GM18517 (cell line): Measurements from ENCODE around the gene ASXL3.
A peak's percentile ranks its signal among the peaks of the same experiment; 100 is the strongest.

Experiments used
- ATAC-seq: cut with Tn5 transposase; IDR thresholded peaks from one replicate; pipeline ENCODE4 v1.9.1; 2021; ENCODE audit warnings: mild to moderate bottlenecking, moderate library complexity; ENCODE audit not compliant: unreplicated experiment

Gene ASXL3

DNA sequence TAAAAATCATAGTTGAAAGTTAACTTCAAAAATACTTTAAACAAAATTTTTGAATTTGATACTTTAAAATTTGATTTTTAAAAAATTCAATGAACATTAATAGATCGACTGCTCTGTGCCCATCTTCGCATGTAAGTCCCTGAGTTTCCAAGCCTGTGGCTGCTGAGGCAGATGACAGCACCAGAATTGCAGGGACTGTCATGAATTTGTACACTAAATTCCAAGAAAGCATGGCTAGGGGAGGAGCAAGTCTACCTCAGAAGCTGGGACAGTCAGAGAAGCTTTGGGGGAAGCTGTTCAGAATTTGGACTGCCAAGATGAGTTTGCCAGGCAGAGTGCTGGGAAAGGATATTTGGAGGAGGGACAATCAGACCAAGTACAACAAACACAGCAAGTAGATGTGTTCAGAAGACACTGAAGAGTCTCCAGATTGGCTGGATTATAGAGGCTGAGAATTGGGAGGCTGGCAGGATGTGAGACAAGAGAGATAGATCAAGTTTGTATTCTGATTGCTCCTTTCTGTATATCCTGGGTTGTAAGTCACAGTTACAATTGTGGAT is 79.0 kb downstream of the ASXL3 start:
- no peak for ATAC-seq

- no peak for ATAC-seq
These were observed 82.8 kb downstream of the ASXL3 start for GRCh38 chr18:33660696-33661310.

- no peak for ATAC-seq
These were observed 86.3 kb downstream of the ASXL3 start for GRCh38 chr18:33664241-33664874.

GRCh38 chr18:33665187-33665586 is 87.2 kb downstream of the ASXL3 start:
- ATAC-seq, result no peak

DNA sequence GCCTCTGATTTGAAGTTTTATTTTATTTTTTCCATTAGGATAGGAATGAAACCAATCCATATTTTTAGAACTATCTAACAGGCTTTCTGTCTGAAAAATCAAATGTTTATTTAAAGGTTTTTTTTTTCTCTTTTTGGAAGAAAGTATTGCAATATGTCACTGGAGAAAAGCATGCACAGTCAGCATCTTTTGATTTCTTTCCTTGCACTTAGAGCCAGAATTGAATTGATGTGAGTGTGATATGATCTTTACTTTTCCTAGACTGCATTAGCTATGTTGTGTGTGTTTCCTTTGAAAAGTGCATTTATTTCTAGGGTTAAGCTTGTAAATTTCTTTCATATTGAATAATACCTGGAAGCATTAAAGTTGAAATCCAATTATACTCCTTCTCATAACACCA is 87.6 kb downstream of the ASXL3 start:
- ATAC-seq, result no peak

DNA sequence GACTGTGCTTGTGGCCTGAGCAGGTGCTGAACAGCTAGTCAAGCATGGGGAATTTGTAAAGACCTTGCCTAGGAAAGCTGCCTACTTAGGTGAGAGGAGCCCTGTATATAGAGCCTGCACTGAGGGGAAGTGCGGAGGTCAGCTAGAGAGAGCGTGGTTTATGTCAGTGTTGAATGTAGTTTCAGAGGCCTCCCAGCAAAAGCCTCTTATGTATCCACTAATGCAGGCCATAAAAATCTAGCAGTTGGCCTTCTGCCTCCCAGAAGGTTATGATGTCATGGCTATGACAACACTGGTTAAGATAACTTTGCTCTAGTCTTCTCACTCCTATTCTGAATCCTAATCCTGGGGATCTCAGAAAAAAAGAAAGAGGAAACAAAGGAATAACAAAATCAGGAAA is 88.9 kb downstream of the ASXL3 start:
- ATAC-seq, result no peak

- no peak for ATAC-seq
These were observed 91.6 kb downstream of the ASXL3 start for GRCh38 chr18:33669589-33669988.

DNA sequence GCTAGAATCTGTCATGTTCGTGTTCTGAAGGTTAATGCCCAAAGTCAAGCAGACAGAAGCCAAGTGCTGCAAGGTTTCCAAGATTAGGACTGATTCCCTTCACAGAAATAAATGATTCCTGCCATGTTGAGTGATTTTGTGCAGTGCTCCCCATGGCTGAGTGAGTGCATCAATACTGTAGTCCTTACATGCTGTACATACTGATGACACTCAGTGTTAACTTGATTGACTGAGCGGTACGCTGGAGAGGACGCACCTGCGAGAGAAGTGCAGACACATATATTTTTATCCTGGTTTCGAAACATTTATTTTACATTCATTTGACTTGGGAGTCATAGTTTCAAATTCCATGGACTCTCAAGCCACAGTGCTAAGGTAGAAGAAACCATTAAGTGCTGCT is 92.0 kb downstream of the ASXL3 start:
- ATAC-seq, result no peak

DNA sequence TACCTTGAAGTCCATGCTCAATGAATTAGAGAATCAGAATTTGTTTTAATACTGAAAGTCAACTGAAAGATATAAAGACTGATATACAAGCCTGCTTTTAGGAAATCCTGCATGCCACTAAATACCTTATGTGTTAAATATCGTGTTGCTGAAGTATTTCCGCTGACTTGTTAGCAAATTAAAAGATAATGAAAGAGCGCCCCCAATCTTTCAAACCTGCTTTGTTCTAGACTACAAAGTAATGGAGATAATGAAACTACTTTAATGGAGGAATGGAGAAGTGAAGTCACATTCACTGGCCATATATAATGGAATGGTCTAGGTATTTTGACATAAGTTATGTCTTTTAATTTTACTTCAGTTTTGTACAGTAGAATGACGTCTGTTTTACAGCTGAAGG is 95.7 kb downstream of the ASXL3 start:
- ATAC-seq, result no peak

- no peak for ATAC-seq
These were observed 98.6 kb downstream of the ASXL3 start for GRCh38 chr18:33676593-33676992.

GRCh38 chr18:33677891-33678290 is 99.9 kb downstream of the ASXL3 start:
- ATAC-seq, result no peak

- no peak for ATAC-seq
These were observed 104.4 kb downstream of the ASXL3 start for GRCh38 chr18:33682436-33682835.

- no peak for ATAC-seq
These were observed 116.6 kb downstream of the ASXL3 start for GRCh38 chr18:33694593-33694992.

DNA sequence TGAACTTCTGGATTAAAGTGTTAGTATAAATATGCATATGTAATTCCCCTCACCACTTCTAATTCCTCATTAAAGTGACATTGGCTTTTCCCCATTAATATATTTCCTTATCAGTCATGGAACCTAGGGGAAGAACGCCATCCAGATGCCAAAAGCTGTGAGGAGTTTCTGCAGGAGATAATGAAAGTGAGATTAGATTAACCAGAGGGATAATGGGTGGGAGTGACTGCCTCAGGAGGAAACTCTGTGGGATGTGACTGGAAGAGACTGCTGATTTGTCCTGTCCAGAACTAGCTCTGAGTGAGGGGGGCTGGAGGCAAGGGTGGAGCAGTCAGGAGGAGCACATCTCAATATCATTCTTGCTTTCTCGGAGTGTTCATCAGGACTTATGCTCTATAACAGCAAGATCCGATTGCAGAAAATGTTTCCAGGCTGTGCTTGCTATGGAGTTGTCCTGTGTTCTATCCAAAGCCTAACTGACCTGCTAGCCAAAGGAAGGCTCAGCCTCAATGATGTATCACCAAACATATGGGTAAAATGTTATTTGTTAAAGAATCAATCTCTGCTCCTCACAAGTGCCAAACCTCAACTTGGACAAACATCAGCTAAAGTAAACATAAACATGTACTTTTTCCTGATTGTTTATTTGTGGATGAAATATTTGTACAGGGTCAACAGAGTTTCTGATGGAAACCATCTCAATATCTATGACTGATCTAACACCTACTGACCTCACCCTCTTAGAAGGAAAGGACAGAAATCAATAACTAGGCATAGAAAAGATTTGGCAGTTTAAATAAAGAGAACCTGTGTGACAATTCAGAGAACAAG is 118.5 kb downstream of the ASXL3 start:
- ATAC-seq, result no peak

- no peak for ATAC-seq
These were observed 119.5 kb downstream of the ASXL3 start for GRCh38 chr18:33697498-33697897.

DNA sequence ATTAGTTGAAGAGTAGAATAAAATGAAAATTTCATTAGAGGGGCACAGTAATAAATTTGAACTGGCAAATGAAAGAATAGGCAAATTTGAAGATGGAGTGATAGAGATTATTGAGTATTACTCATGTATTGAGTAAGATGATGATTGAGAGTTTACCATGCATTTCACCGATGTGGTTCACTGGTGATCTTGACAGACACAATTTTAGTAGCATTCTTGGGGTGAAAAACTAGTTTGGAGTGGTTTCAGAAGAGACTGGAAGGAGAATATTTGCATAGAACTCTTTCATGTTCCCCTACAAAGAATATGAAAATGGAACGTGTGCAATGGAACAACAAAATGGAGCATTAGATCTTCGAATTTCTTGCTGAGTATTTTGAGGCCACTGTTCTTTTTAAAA is 121.4 kb downstream of the ASXL3 start:
- no peak for ATAC-seq

DNA sequence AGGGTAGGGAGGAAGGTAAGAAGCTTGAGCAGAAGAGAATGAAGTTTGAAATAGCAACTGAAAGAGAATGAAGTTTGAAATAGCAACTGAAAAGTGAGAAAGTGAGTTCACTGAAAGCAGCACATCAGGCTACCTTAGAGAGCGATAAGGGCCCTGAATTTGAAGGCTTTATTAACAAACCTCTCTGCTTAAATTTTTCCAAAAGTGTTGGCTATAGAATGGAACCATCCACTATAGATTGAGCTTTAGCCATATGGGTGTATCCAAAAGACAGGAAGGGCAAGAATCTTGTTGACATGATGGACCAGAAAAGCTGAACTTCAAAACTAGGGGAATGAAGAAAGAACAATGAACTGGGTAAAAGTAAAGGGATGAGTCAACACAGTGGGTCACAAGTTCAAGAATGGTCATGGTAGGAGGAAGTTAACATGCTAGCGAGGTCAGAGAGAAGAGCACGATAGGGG is 122.5 kb downstream of the ASXL3 start:
- ATAC-seq, result peak; percentile 86

GRCh38 chr18:33702625-33703024 is 124.6 kb downstream of the ASXL3 start:
- no peak for ATAC-seq

DNA sequence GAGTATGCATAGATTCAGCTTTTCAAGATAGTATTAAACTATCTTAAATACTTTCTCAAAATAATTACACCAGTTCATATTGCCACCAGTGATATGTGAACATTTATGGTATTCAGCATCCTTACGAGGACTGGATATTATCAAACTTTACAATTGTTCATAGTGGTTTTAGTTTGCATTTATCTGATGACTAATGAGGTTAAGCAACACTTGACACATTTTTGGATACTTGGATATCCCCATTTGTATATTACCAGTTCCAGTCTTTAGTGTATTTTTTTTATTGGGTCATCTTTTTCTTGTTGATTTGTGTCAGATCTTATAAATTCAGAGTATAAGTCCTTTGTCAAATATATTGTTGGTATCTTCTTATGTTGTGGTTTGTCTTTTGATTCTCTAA is 128.4 kb downstream of the ASXL3 start:
- no peak for ATAC-seq

DNA sequence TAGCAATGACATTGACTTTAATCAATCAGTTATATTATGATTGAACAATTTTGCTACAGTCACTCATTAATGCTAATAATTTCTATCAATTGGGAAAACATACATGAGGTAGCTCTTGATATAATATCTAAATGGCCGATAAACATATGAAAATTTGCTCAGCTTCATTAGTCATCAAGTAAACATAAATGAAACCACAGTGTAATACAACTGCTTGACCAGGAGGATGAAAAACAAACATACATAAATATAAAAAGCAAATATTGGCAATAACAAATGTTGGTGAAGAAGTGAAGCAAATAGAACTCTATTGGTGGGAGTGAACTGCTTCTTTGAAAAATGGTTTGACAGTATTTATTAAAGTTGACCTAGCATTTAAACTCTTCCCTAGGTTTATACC is 130.9 kb downstream of the ASXL3 start:
- ATAC-seq, result no peak

GRCh38 chr18:33710269-33710668 is 132.2 kb downstream of the ASXL3 start:
- no peak for ATAC-seq

DNA sequence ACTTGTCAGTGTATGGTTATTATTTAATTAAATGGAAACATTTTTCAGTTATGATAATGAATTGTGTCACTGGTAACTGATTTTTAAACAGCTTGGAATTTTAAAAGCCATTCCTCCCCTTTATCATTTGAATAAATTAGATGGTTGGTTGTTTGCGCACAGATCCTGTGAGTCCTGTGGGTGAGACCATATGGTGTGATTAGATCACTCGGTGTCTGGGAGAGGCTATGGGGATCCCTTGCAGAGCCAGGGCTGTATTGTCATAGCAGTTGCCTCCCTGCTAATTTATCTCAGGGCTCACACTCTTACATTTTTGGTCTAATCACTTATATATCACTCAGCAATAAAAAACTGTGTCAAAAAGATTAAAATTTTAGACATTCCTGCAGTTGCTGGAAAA is 133.5 kb downstream of the ASXL3 start:
- ATAC-seq, result no peak
